ENCODE results near the gene EHD2. TPM values are rescaled to one million over a fixed set of nuclear protein-coding genes. Genes with fewer than 3 reads are reported as not detected.
A peak's percentile ranks its signal among the peaks of the same experiment; 100 is the strongest.
"Not testable (repeated sequence)": the region's sequence is repeated elsewhere in the genome, so short reads cannot be mapped to it uniquely, and the experiment has no call there.

Gene EHD2
- total RNA-seq, 2 experiments from 2014 or later, result 1.1 to 1.4 TPM

GRCh38 chr19:47742634-47743033 lies 29.4 kb downstream of the EHD2 start:
- Mint-ChIP-seq H3K9me3 (no peaks in the 10 kb centered on the region), H3K4me1 (ENCODE audit: low read depth) (peaks cover 33% of the 10 kb centered on the region), H3K27me3 (no peaks in the 10 kb centered on the region), H3K4me3 (peak overlapping the region; percentile 99), H3K36me3 (ENCODE audit: low read depth) (peaks cover 9% of the 10 kb centered on the region), H3K27ac (peak overlapping the region; percentile 25)
- ChIA-PET CTCF (interaction anchor here (0.6 to 13.9 kb wide), 12 partner anchors 17 to 394 kb away, joined by 3 to 168 read pairs (median 3); partner anchors contain the start of genes DHX34 and EHD2), POLR2A (interaction anchor here (0.7 to 2.4 kb wide), 2 partner anchors 29 to 107 kb away, joined by 3 to 7 read pairs; partner anchors contain the start of gene EHD2)
- ATAC-seq (no peak), DNase-seq (no peak)
- intact Hi-C loops (cut with micrococcal nuclease), result loop anchor here (2.0 kb wide), 1 partner anchor 30 kb away; the partner anchor contains the start of gene EHD2
- TF ChIP-seq, protein P1, sequence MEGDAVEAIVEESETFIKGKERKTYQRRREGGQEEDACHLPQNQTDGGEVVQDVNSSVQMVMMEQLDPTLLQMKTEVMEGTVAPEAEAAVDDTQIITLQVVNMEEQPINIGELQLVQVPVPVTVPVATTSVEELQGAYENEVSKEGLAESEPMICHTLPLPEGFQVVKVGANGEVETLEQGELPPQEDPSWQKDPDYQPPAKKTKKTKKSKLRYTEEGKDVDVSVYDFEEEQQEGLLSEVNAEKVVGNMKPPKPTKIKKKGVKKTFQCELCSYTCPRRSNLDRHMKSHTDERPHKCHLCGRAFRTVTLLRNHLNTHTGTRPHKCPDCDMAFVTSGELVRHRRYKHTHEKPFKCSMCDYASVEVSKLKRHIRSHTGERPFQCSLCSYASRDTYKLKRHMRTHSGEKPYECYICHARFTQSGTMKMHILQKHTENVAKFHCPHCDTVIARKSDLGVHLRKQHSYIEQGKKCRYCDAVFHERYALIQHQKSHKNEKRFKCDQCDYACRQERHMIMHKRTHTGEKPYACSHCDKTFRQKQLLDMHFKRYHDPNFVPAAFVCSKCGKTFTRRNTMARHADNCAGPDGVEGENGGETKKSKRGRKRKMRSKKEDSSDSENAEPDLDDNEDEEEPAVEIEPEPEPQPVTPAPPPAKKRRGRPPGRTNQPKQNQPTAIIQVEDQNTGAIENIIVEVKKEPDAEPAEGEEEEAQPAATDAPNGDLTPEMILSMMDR (IDR thresholded peaks at IDR 0.05), result no peak

GRCh38 chr19:47745010-47745901 lies 32.0 kb downstream of the EHD2 start, which contains the start of gene NOP53:
Gene NOP53, plus strand, starts transcription at chr19:47745546. Its CDS starts 14 bp downstream, at chr19:47745560.
- H3K9me3 Mint-ChIP-seq, result no peaks in the 10 kb centered on the region
- peak; percentile 75 for ATAC-seq
- ChIA-PET CTCF (interaction anchor here (1.0 to 13.9 kb wide), 7 partner anchors 21 to 313 kb away, joined by 3 to 168 read pairs (median 8); partner anchors contain the start of gene EHD2), POLR2A (interaction anchor here (0.6 to 4.3 kb wide), 15 partner anchors 11 to 361 kb away, joined by 3 to 69 read pairs (median 4); no protein-coding TSS in a partner anchor)
- H3K4me1 Mint-ChIP-seq (ENCODE audit: low read depth), result peaks cover 49% of the 10 kb centered on the region
- H3K4me3 Mint-ChIP-seq, result peak within 1 kb of the TSS; percentile 99
- peak; percentile 98 for DNase-seq
- H3K36me3 Mint-ChIP-seq (ENCODE audit: low read depth), result peaks cover 25% of the 10 kb centered on the region
- intact Hi-C loops (cut with micrococcal nuclease), result loop anchor here (2.0 kb wide), 1 partner anchor 38 kb away; no protein-coding TSS in a partner anchor
- no peaks in the 10 kb centered on the region for H3K27me3 Mint-ChIP-seq
- TF ChIP-seq, protein P1 (IDR thresholded peaks at IDR 0.05), result no peak
- peak within 1 kb of the TSS; percentile 100 for H3K27ac Mint-ChIP-seq

- H3K27ac Mint-ChIP-seq; ATAC-seq; H3K27me3 Mint-ChIP-seq; H3K9me3 Mint-ChIP-seq; intact Hi-C loops (cut with micrococcal nuclease); DNase-seq: not testable (repeated sequence)
- CTCF ChIA-PET, result interaction anchor here (2.6 to 13.9 kb wide), 3 partner anchors 20 to 39 kb away, joined by 8 to 168 read pairs (median 10); partner anchors contain the start of gene EHD2
- H3K4me1 Mint-ChIP-seq (ENCODE audit: low read depth), result peaks cover 51% of the 10 kb centered on the region
- peaks cover 28% of the 10 kb centered on the region for H3K36me3 Mint-ChIP-seq (ENCODE audit: low read depth)
- peak overlapping the region; percentile 99 for H3K4me3 Mint-ChIP-seq
- POLR2A ChIA-PET, result interaction anchor here (0.7 to 4.3 kb wide), 6 partner anchors 12 to 362 kb away, joined by 3 to 69 read pairs (median 4); no protein-coding TSS in a partner anchor
Measured at GRCh38 chr19:47746129-47746528, 32.9 kb downstream of the EHD2 start.

- Mint-ChIP-seq H3K4me1 (ENCODE audit: low read depth) (peaks cover 31% of the 10 kb centered on the region), H3K4me3 (peak overlapping the region; percentile 15), H3K27ac (peak overlapping the region; percentile 27), H3K27me3 (no peaks in the 10 kb centered on the region), H3K36me3 (ENCODE audit: low read depth) (peaks cover 52% of the 10 kb centered on the region), H3K9me3 (no peaks in the 10 kb centered on the region)
- ATAC-seq (no peak), DNase-seq (no peak)
- TF ChIP-seq, protein P1 (IDR thresholded peaks at IDR 0.05), result no peak
- POLR2A ChIA-PET, result interaction anchor here (0.9 to 1.5 kb wide), 3 partner anchors 9 to 31 kb away, joined by 3 to 5 read pairs (median 4); no protein-coding TSS in a partner anchor
- CTCF ChIA-PET, result no interaction called here
- intact Hi-C loops (cut with micrococcal nuclease), result no loop called here
Measured at GRCh38 chr19:47749326-47749725, 36.1 kb downstream of the EHD2 start.

DNA sequence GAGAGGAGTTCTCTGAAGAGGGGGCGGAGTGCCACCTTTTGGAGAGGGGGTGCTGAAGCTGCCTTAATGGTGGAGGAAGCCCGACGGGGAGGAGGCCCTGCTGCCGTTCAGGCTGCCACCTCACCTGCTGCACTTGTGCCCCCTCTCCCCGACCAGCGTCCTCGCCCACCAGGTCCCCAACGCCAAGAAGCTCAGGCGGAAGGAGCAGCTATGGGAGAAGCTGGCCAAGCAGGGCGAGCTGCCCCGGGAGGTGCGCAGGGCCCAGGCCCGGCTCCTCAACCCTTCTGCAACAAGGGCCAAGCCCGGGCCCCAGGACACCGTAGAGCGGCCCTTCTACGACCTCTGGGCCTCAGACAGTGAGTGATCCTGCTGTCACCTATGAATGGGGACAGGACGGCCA lies 37.5 kb downstream of the EHD2 start:
- DNase-seq (no peak), ATAC-seq (no peak)
- POLR2A ChIA-PET, result interaction anchor here (1.0 to 2.4 kb wide), 2 partner anchors 9 to 43 kb away, joined by 3 to 11 read pairs; no protein-coding TSS in a partner anchor
- peaks cover 27% of the 10 kb centered on the region for H3K4me1 Mint-ChIP-seq (ENCODE audit: low read depth)
- intact Hi-C loops (cut with micrococcal nuclease), result no loop called here
- H3K4me3 Mint-ChIP-seq, result no peak overlapping the region
- H3K27ac Mint-ChIP-seq, result no peak overlapping the region
- H3K27me3 Mint-ChIP-seq, result no peaks in the 10 kb centered on the region
- H3K36me3 Mint-ChIP-seq (ENCODE audit: low read depth), result peaks cover 50% of the 10 kb centered on the region
- CTCF ChIA-PET, result no interaction called here
- TF ChIP-seq, protein P1 (IDR thresholded peaks at IDR 0.05), result no peak
- H3K9me3 Mint-ChIP-seq, result no peaks in the 10 kb centered on the region
